H9 (cell line): ENCODE data around the gene ICE1. TPM values are rescaled to one million over a fixed set of nuclear protein-coding genes. Genes with fewer than 3 reads are reported as not detected.

ENCODE experiments used
- DNase-seq: peaks from one replicate; pipeline ENCODE4 v3.0.0-alpha.2; 2017
- H2AFZ ChIP-seq: one replicate; pipeline ENCODE4 v1.6.1; 2013; ENCODE audit warnings: mild to moderate bottlenecking, low read length, control low read depth, moderate library complexity
- H2AK5ac ChIP-seq: 2 replicates; pipeline ENCODE4 v1.6.1; 2013; ENCODE audit warnings: low read length, control low read depth, mixed read lengths; ENCODE audit not compliant: insufficient read length
- H2BK120ac ChIP-seq: one replicate; pipeline ENCODE4 v1.6.1; 2013; ENCODE audit warnings: low read depth, mild to moderate bottlenecking, low read length, control low read depth, inconsistent platforms; ENCODE audit not compliant: poor library complexity, severe bottlenecking
- H2BK12ac ChIP-seq: 2 replicates; pipeline ENCODE4 v1.6.1; 2013; ENCODE audit warnings: low read length, control low read depth, mixed read lengths, low read depth; ENCODE audit not compliant: insufficient read length
- H2BK15ac ChIP-seq: 2 replicates; pipeline ENCODE4 v1.6.1; 2013; ENCODE audit warnings: low read depth, low read length, control low read depth
- H2BK20ac ChIP-seq: one replicate; pipeline ENCODE4 v1.6.1; 2013; ENCODE audit warnings: low read depth, mild to moderate bottlenecking, low read length, control low read depth, inconsistent platforms; ENCODE audit not compliant: poor library complexity, severe bottlenecking
- H2BK5ac ChIP-seq: 2 replicates; pipeline ENCODE4 v1.6.1; 2013; ENCODE audit warnings: low read length, control low read depth, mixed read lengths; ENCODE audit not compliant: insufficient read length
- H3K14ac ChIP-seq: 2 replicates; pipeline ENCODE4 v1.6.1; 2013; ENCODE audit warnings: low read length, control low read depth; ENCODE audit not compliant: insufficient read depth
- H3K18ac ChIP-seq: 2 replicates; pipeline ENCODE4 v1.6.1; 2013; ENCODE audit warnings: low read depth, mild to moderate bottlenecking, mixed read lengths, low read length, control low read depth; ENCODE audit not compliant: insufficient read length
- H3K23ac ChIP-seq: 2 replicates; pipeline ENCODE4 v1.6.1; 2013; ENCODE audit warnings: low read length, control low read depth, mixed read lengths, low read depth; ENCODE audit not compliant: insufficient read length
- H3K23me2 ChIP-seq: 2 replicates; pipeline ENCODE4 v1.6.1; 2013; ENCODE audit warnings: low read depth, mild to moderate bottlenecking, mixed read lengths, low read length, control low read depth; ENCODE audit not compliant: insufficient read length, poor library complexity, severe bottlenecking
- H3K27ac ChIP-seq: 2 replicates; pipeline ENCODE4 v1.5.1; 2013; ENCODE audit warnings: low read length, control low read depth, mixed read lengths, low read depth; ENCODE audit not compliant: insufficient read length
- H3K27me3 ChIP-seq: 2 replicates; pipeline ENCODE4 v1.6.1; 2013; ENCODE audit warnings: low read length, control low read depth, inconsistent platforms; ENCODE audit not compliant: insufficient read depth
- H3K4ac ChIP-seq: 2 replicates; pipeline ENCODE4 v1.6.1; 2013; ENCODE audit warnings: low read depth, mild to moderate bottlenecking, control low read depth, inconsistent platforms, low read length, moderate library complexity
- H3K4me1 ChIP-seq: 2 replicates; pipeline ENCODE4 v1.6.1; 2013; ENCODE audit warnings: low read length, control low read depth, inconsistent platforms; ENCODE audit not compliant: insufficient read depth
- H3K4me2 ChIP-seq: 2 replicates; pipeline ENCODE4 v1.6.1; 2013; ENCODE audit warnings: low read length, control low read depth, mixed read lengths; ENCODE audit not compliant: insufficient read length, insufficient read depth
- H3K56ac ChIP-seq: 2 replicates; pipeline ENCODE4 v1.6.1; 2013; ENCODE audit warnings: low read depth, mild to moderate bottlenecking, mixed read lengths, low read length, control low read depth; ENCODE audit not compliant: insufficient read length
- H3K79me1 ChIP-seq: 2 replicates; pipeline ENCODE4 v1.6.1; 2013; ENCODE audit warnings: low read depth, mild to moderate bottlenecking, moderate library complexity, low read length, control low read depth, inconsistent platforms; ENCODE audit not compliant: insufficient read depth, poor library complexity, severe bottlenecking
- H3K79me2 ChIP-seq: 2 replicates; pipeline ENCODE4 v1.6.1; 2013; ENCODE audit warnings: low read length, control low read depth, inconsistent platforms; ENCODE audit not compliant: insufficient read depth
- H3K9ac ChIP-seq: 2 replicates; pipeline ENCODE4 v1.6.1; 2013; ENCODE audit warnings: low read length, control low read depth, mixed read lengths; ENCODE audit not compliant: insufficient read length; ENCODE audit errors: extremely low read depth
- H3K9me3 ChIP-seq: one replicate; pipeline ENCODE4 v1.6.1; 2013; ENCODE audit warnings: low read depth, low read length, inconsistent platforms; ENCODE audit not compliant: control insufficient read depth
- H3T11ph ChIP-seq: one replicate; pipeline ENCODE4 v1.6.1; 2013; ENCODE audit warnings: mild to moderate bottlenecking, low read length, control low read depth, inconsistent platforms
- H4K20me1 ChIP-seq: one replicate; pipeline ENCODE4 v1.6.1; 2013; ENCODE audit not compliant: control insufficient read depth, insufficient read length, insufficient read depth
- H4K5ac ChIP-seq: 2 replicates; pipeline ENCODE4 v1.6.1; 2013; ENCODE audit warnings: low read depth, mild to moderate bottlenecking, mixed read lengths, low read length, control low read depth; ENCODE audit not compliant: insufficient read length
- H4K8ac ChIP-seq: replicated peaks from 2 replicates; pipeline ENCODE4 v1.6.1; 2013; ENCODE audit warnings: low read length, control low read depth, mixed read lengths, low read depth; ENCODE audit not compliant: insufficient read length
- H4K91ac ChIP-seq: 2 replicates; pipeline ENCODE4 v1.6.1; 2013; ENCODE audit warnings: low read depth, mild to moderate bottlenecking, moderate library complexity, mixed read lengths, low read length, control low read depth; ENCODE audit not compliant: insufficient read length
- H3K27ac Mint-ChIP-seq, 3 experiments: 2 replicates in 2 of 3; 3 replicates in 1 of 3; pipeline ENCODE4 v1.8.0; 2020 to 2021; ENCODE audit warnings: mixed read lengths in 3 of 3, mild to moderate bottlenecking in 1 of 3, moderate library complexity in 1 of 3
- H3K27me3 Mint-ChIP-seq: 2 replicates; pipeline ENCODE4 v1.8.0; 2021; ENCODE audit warnings: low read depth, mild to moderate bottlenecking, moderate library complexity, mixed read lengths
- H3K36me3 Mint-ChIP-seq, 3 experiments: 2 replicates in 2 of 3; 3 replicates in 1 of 3; pipeline ENCODE4 v1.8.0; 2020 to 2021; ENCODE audit warnings: low read depth in 3 of 3, mixed read lengths in 3 of 3; ENCODE audit not compliant: insufficient read depth in 1 of 3
- H3K4me1 Mint-ChIP-seq, 2 experiments: 2 replicates each; pipeline ENCODE4 v1.8.0; 2020; ENCODE audit warnings: mixed read lengths in 2 of 2
- H3K4me3 Mint-ChIP-seq, 2 experiments: 2 replicates in 1 of 2; 3 replicates in 1 of 2; pipeline ENCODE4 v1.8.0; 2020 to 2021; ENCODE audit warnings: mild to moderate bottlenecking in 2 of 2, mixed read lengths in 2 of 2, moderate library complexity in 1 of 2
- H3K9me3 Mint-ChIP-seq, 2 experiments: 2 replicates in 1 of 2; 3 replicates in 1 of 2; pipeline ENCODE4 v1.8.0; 2020; ENCODE audit warnings: mild to moderate bottlenecking in 2 of 2, mixed read lengths in 2 of 2, moderate library complexity in 1 of 2
- WGBS: extraction: QIAGEN DNeasy Blood & Tissue Kit; methylation state at CpG from one replicate; pipeline ENCODE4 v1.1.7; 2013; ENCODE audit warnings: missing lambda C conversion rate, low lambda C conversion rate, mixed read lengths; ENCODE audit not compliant: insufficient read length; ENCODE audit errors: extremely low coverage; 5-methylcytosine and 5-hydroxymethylcytosine counted together
- total RNA-seq: library from RNA; stranded (reverse); gene quantifications from 2 replicates; pipeline ENCODE4 v1.2.1, GENCODE V29; 2021
- TF ChIP-seq, protein P1 (sequence below): fragments of 200-600 bp; sonication (generic); conservative IDR thresholded peaks from 3 replicates; pipeline ENCODE4 v1.8.0; 2021; ENCODE audit warnings: antibody characterized with exemption, mild to moderate bottlenecking

Gene ICE1
- total RNA-seq, 1 experiment from 2014 or later = 45.1 TPM

DNA sequence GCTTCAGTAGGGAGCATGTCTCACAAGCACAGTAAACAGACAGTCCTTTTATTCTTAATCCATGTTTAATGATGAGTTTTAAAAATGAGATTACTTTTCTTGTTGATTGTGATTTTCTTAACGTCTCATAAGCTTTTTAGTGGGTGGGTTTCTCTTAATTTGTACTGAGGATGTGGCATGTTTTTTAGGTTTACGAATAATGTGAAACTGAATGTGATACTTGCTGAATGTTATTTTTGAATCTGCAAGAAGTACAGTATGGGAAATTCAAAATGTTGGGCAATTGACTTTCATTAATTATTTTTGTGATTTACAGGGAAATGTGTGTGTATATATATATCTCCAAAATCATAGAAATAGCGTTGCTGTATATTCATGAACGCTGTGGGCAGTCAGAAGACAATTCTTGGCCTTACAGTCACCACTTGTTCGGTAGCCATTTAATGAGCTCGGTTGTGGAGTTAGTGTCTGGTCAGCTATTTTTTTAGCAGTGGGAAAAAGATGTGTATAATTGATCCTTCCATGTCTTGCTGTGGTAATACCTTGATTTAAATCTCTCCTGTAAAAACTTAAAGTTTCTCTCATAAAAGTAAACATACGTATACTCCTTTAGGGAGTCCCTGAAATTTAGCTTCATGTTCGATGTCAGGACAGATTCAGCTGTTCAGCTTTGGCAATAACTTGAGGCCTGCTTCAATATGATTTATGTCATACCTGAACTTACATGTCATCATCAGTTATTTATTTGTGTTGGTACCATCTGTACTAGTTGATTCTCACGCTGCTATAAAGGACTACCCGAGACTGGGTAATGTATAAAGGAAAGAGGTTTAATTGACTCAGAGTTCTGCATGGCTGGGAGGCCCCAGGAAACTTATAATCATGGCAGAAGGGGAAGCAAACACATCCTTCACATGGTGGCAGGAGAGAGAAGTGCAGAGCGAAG, 15.0 kb downstream of the ICE1 start:
- Histone ChIP-seq H4K8ac (no peak overlapping the region), H4K20me1 (no peaks in the 10 kb centered on the region), H3K79me2 (peaks cover 7% of the 10 kb centered on the region; the same call in 1 of the 2 replicates), H3K4me2 (no peak overlapping the region), H2BK5ac (no peak overlapping the region), H3K9me3 (no peaks in the 10 kb centered on the region), H3K23me2 (no peaks in the 10 kb centered on the region), H3K4ac (no peak overlapping the region), H2AFZ (no peak overlapping the region), H2BK20ac (no peak overlapping the region), H3K14ac (no peak overlapping the region), H2AK5ac (no peak overlapping the region), H3K27me3 (no peaks in the 10 kb centered on the region), H4K5ac (no peak overlapping the region), H4K91ac (no peak overlapping the region), H2BK120ac (no peak overlapping the region), H3K9ac (no peak overlapping the region), H2BK12ac (no peak overlapping the region), H3K4me1 (no peaks in the 10 kb centered on the region), H3K79me1 (peaks cover 8% of the 10 kb centered on the region), H3K27ac (no peak overlapping the region), H2BK15ac (no peak overlapping the region), H3K56ac (no peak overlapping the region), H3K23ac (no peak overlapping the region), H3T11ph (no peak overlapping the region), H3K18ac (no peak overlapping the region)
- Mint-ChIP-seq H3K4me3 (no peak overlapping the region), H3K27ac (peak overlapping the region in 1 of 3 experiments; percentile 52; a peak in 2 of 7 replicates), H3K27me3 (no peaks in the 10 kb centered on the region), H3K36me3 (peaks cover 3 to 25% (median 24%) of the 10 kb centered on the region in 3 experiments; a peak in 5 of 7 replicates), H3K9me3 (no peaks in the 10 kb centered on the region), H3K4me1 (peaks cover 0 to 3% of the 10 kb centered on the region in 2 experiments; a peak in 1 of 4 replicates)
- TF ChIP-seq, protein P1, sequence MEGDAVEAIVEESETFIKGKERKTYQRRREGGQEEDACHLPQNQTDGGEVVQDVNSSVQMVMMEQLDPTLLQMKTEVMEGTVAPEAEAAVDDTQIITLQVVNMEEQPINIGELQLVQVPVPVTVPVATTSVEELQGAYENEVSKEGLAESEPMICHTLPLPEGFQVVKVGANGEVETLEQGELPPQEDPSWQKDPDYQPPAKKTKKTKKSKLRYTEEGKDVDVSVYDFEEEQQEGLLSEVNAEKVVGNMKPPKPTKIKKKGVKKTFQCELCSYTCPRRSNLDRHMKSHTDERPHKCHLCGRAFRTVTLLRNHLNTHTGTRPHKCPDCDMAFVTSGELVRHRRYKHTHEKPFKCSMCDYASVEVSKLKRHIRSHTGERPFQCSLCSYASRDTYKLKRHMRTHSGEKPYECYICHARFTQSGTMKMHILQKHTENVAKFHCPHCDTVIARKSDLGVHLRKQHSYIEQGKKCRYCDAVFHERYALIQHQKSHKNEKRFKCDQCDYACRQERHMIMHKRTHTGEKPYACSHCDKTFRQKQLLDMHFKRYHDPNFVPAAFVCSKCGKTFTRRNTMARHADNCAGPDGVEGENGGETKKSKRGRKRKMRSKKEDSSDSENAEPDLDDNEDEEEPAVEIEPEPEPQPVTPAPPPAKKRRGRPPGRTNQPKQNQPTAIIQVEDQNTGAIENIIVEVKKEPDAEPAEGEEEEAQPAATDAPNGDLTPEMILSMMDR = no peak
- WGBS = no CpG with 5 or more reads among the region's 11 CpGs
- no peak for DNase-seq
